ACC112 (cell line): ENCODE results near the gene TTLL12.
"Not testable (repeated sequence)": the region's sequence is repeated elsewhere in the genome, so short reads cannot be mapped to it uniquely, and the experiment has no call there.

Source experiments
- H2AFZ ChIP-seq: fragments of 200-600 bp; sonication (generic); one replicate; pipeline ENCODE4 v1.6.0; 2017; ENCODE audit warnings: antibody characterized with exemption, low read length; ENCODE audit not compliant: unreplicated experiment
- H3K27ac ChIP-seq: fragments of 200-600 bp; sonication (generic); 2 replicates; pipeline ENCODE4 v1.5.1; 2014; ENCODE audit warnings: low read depth, mild to moderate bottlenecking, antibody characterized with exemption, low read length, moderate library complexity
- H3K27me3 ChIP-seq: fragments of 200-600 bp; sonication (generic); 2 replicates; pipeline ENCODE4 v1.6.1; 2014; ENCODE audit warnings: mild to moderate bottlenecking, antibody characterized with exemption, low read length, moderate library complexity, mixed read lengths; ENCODE audit not compliant: insufficient read depth
- H3K36me3 ChIP-seq: fragments of 200-600 bp; sonication (generic); 2 replicates; pipeline ENCODE4 v1.6.1; 2016; ENCODE audit warnings: mild to moderate bottlenecking, antibody characterized with exemption, low read length, moderate library complexity, mixed read lengths; ENCODE audit not compliant: insufficient read depth
- H3K4me1 ChIP-seq: fragments of 200-600 bp; sonication (generic); one replicate; pipeline ENCODE4 v1.6.1; 2016; ENCODE audit warnings: low read length, mixed read lengths; ENCODE audit not compliant: insufficient read depth, unreplicated experiment, control insufficient read depth
- H3K4me3 ChIP-seq: fragments of 200-600 bp; sonication (generic); 2 replicates; pipeline ENCODE4 v1.5.1; 2014; ENCODE audit warnings: mild to moderate bottlenecking, low read depth, low read length
- H3K79me2 ChIP-seq: fragments of 200-600 bp; sonication (generic); one replicate; pipeline ENCODE4 v1.6.0; 2016; ENCODE audit warnings: low read length; ENCODE audit not compliant: control insufficient read depth, unreplicated experiment, insufficient read depth

Gene TTLL12

GRCh38 chr22:43152357-43153071 lies 34.4 kb downstream of the TTLL12 start:
- Histone ChIP-seq H3K36me3 (no peaks in the 10 kb centered on the region), H2AFZ (no peak overlapping the region), H3K27me3 (no peaks in the 10 kb centered on the region), H3K27ac (peak overlapping the region; percentile 47), H3K79me2 (peaks cover 44% of the 10 kb centered on the region), H3K4me3 (peak overlapping the region; percentile 91), H3K4me1 (peaks cover 8% of the 10 kb centered on the region)

DNA sequence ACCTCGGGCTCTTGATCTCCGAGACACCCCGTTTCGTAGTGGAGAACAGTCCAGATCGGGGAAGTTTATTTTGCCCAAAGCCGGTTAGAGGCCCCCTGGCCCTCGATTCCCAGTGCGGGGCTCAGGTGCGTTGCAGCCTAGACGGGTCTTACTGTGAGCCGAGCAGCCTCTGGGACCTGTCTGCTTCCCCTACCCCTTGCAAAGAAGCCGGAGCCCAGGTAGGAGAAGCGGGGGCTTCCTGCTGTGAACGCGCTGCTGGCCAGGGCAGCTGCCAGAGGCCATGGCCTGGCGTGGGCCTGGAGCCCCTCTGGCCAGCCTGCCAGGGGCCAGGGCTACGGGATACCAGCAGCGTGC lies 35.0 kb downstream of the TTLL12 start:
- Histone ChIP-seq H3K4me3 (peak overlapping the region; percentile 91), H3K79me2 (peaks cover 44% of the 10 kb centered on the region), H3K4me1 (peaks cover 8% of the 10 kb centered on the region), H2AFZ (no peak overlapping the region), H3K36me3 (no peaks in the 10 kb centered on the region), H3K27ac (peak overlapping the region; percentile 47), H3K27me3 (no peaks in the 10 kb centered on the region)

GRCh38 chr22:43151251-43152002 lies 35.5 kb downstream of the TTLL12 start, which contains the start of gene TSPO:
TSPO (plus strand) TSS chr22:43151559; CDS start chr22:43159239, 7,680 bp downstream.
- Histone ChIP-seq H3K4me1 (peaks cover 8% of the 10 kb centered on the region), H3K79me2 (peaks cover 39% of the 10 kb centered on the region), H3K4me3 (peak within 1 kb of the TSS; percentile 91), H3K27ac (peak within 1 kb of the TSS; percentile 47), H2AFZ (peak within 1 kb of the TSS; percentile 14), H3K27me3 (no peaks in the 10 kb centered on the region), H3K36me3 (no peaks in the 10 kb centered on the region)

GRCh38 chr22:43150731-43151206 lies 36.2 kb downstream of the TTLL12 start:
- Histone ChIP-seq H3K36me3 (no peaks in the 10 kb centered on the region), H2AFZ (no peak overlapping the region), H3K27me3 (no peaks in the 10 kb centered on the region), H3K4me1 (peaks cover 7% of the 10 kb centered on the region), H3K4me3 (peak overlapping the region; percentile 91), H3K27ac (no peak overlapping the region), H3K79me2 (peaks cover 34% of the 10 kb centered on the region)

- H3K4me3 ChIP-seq = no peak overlapping the region
- no peaks in the 10 kb centered on the region for H3K4me1 ChIP-seq
- H2AFZ ChIP-seq = no peak overlapping the region
- no peaks in the 10 kb centered on the region for H3K36me3 ChIP-seq
- H3K27ac ChIP-seq = no peak overlapping the region
- no peaks in the 10 kb centered on the region for H3K27me3 ChIP-seq
- peaks cover 17% of the 10 kb centered on the region for H3K79me2 ChIP-seq
Observed at GRCh38 chr22:43148581-43148980, 38.4 kb downstream of the TTLL12 start.

GRCh38 chr22:43147821-43148220 lies 39.1 kb downstream of the TTLL12 start:
- Histone ChIP-seq H3K4me1 (no peaks in the 10 kb centered on the region), H3K27ac (no peak overlapping the region), H2AFZ (no peak overlapping the region), H3K27me3 (no peaks in the 10 kb centered on the region), H3K36me3 (no peaks in the 10 kb centered on the region), H3K4me3 (no peak overlapping the region), H3K79me2 (peaks cover 14% of the 10 kb centered on the region)

DNA sequence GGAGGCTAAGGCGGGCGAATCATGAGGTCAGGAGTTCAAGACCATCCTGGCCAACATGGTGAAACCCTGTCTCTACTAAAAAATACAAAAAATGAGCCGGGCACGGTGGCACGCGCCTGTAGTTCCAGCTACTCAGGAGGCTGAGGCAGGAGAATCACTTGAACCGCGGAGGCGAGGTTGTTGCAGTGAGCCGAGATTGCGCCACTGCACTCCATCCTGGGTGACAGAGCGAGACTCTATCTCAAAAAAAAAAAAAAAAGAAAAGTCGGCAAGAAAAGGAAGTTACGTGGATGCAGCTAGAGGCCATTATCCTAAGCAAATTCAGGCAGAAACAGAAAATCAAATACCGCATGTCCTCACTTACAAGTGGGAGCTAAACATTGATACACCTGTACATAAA lies 40.6 kb downstream of the TTLL12 start:
- not testable (repeated sequence) for H3K36me3 ChIP-seq, H3K4me3 ChIP-seq, H3K27ac ChIP-seq, H2AFZ ChIP-seq, H3K27me3 ChIP-seq, H3K4me1 ChIP-seq, H3K79me2 ChIP-seq

GRCh38 chr22:43145371-43145770 lies 41.6 kb downstream of the TTLL12 start:
- H3K4me3 ChIP-seq = not testable (repeated sequence)

DNA sequence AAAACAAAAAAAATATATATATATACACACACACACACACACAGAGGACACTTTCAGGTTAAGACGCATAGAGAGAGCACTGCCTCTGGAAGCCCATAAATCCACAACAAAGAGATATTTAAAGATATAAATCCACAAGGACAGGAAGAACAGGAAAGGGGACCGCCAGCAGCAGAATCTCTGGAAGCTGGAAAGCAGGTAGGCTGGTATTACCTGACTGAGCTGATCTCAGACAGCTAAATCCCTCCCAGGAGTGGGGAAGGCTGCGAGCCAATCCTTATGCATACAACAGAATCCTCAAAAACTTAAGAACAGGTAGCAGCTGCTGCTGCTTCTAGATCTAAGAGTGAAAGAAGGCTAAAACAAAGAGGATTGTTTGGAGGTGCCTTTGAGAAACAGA lies 42.0 kb downstream of the TTLL12 start:
- no peaks in the 10 kb centered on the region for H3K36me3 ChIP-seq
- no peak overlapping the region for H3K4me3 ChIP-seq
- H3K27me3 ChIP-seq = no peaks in the 10 kb centered on the region
- H2AFZ ChIP-seq = no peak overlapping the region
- no peak overlapping the region for H3K27ac ChIP-seq
- H3K79me2 ChIP-seq = peaks cover 10% of the 10 kb centered on the region
- peaks cover 3% of the 10 kb centered on the region for H3K4me1 ChIP-seq

More at GRCh38 chr22:43145371-43145770, 41.6 kb downstream of the TTLL12 start:
- not testable (repeated sequence) for H3K27me3 ChIP-seq, H3K79me2 ChIP-seq, H3K36me3 ChIP-seq, H3K27ac ChIP-seq, H3K4me1 ChIP-seq, H2AFZ ChIP-seq

DNA sequence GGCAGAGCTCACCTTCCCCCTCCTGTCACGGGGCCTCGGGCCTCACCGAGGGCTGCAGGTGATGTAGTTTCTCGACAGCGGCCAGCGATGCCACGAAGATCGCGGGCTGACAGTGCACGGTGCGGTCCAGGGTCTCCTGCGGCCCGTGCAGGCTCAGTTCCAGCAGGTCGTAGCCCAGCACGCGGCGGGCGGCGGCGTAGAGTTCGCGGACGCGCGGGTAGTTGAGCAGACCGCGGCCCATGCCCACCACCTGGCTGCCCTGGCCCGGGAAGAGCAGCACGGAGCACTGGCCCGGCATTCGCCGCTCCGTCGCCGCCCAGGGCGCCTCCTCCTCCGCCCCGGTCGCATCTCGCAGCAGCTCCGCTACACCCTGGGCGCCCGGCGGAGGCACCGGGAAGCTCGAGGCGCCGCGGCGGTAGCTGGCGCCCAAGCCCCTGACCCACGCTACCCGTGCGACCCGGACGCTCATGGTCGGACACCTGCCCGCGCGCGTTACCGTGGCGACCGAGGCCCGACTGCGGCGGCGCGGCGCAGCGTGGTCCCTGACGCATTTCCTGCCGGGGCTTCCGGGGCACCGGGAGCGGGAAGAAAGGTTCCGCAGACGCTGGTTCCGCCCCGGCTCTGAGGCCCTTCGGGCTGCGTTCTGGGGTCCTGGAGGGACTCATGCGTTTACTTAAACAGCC lies 43.9 kb downstream of the TTLL12 start, which contains the start of gene MCAT:
Gene MCAT, minus strand, starts transcription at position 519 of the 683 bp plus-strand sequence. Its CDS starts 50 bp downstream, at position 469.
- Histone ChIP-seq H2AFZ (peak within 1 kb of the TSS; percentile 87), H3K4me1 (peaks cover 3% of the 10 kb centered on the region), H3K4me3 (peak within 1 kb of the TSS; percentile 83), H3K79me2 (peaks cover 10% of the 10 kb centered on the region), H3K27ac (no peak within 1 kb of the TSS), H3K27me3 (no peaks in the 10 kb centered on the region), H3K36me3 (no peaks in the 10 kb centered on the region)
